HG02938 (cell line): ENCODE measurements around the gene SMYD3.
A peak's percentile ranks its signal among the peaks of the same experiment; 100 is the strongest.

Experiments used
- ATAC-seq: cut with Tn5 transposase; IDR thresholded peaks from one replicate; pipeline ENCODE4 v1.9.1; 2021; ENCODE audit warnings: mild to moderate bottlenecking, moderate library complexity; ENCODE audit not compliant: unreplicated experiment

SMYD3 gene

DNA sequence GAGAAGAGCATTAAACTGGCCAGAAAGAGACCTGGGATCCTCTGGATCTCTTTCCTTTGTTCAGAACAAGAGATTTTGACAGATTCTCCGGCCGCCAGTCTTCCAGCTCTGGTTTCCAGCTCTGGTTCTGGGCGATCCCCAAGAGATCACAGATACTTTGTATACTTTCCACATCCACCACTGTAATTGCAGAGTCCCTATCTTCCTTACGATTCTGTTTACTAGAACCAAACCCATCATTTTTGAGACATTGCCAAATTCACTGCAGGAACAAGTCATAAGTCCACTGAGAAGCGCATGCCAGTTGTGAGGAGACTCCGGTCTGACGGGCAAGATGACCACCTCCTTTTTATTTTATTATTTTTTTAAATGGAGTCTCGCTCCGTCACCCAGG, 505.2 kb downstream of the SMYD3 start:
- ATAC-seq = no peak

DNA sequence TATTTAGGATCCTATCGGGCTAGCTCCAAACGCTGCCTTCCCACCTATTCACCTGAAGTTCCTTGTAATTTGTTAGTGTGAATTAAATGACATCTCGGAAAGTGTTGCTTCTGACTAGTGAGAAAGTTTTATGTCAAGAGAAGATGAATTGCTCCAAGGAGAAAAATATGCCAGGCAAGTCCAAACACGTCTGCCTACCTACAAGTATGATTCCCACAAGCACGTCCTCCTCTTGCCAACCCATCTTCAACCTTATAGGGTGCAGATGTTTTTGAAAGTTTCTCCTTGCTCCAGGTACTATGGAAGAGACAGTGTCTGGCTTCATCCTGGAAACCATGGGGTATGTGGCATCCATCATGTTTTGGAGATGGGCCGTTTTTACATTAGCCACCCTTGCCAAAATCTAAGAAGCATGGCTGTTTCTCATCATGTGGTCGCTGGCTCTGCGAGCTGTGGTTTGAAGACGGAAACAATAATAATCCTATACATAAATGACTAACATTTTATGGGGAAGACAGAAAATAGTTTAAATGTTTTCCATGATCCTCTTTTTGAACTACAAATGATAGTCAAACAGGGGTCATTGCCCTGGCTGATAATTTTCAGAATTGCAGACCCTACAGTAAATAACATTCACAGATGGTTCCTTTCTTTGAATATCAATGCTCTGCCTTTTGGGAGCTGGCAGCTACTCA, 505.8 kb downstream of the SMYD3 start:
- ATAC-seq = no peak

DNA sequence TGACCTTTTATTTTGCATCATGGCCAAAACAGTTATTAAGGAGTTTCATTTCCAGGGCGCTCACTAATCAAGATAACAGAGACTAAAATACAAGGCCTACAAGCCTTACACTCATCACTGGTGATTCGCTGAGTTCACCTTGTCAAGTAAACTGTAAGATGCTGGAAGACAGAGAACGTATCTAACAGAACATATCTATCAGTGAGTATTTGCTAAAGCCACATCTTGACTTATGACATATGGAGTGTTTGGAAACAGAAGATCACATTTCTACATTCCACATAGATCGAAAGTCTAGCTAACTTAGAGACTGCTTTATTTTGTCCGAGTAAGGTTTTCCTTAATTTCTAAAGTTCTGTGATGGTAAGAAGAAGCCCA, 506.5 kb downstream of the SMYD3 start:
- no peak for ATAC-seq

DNA sequence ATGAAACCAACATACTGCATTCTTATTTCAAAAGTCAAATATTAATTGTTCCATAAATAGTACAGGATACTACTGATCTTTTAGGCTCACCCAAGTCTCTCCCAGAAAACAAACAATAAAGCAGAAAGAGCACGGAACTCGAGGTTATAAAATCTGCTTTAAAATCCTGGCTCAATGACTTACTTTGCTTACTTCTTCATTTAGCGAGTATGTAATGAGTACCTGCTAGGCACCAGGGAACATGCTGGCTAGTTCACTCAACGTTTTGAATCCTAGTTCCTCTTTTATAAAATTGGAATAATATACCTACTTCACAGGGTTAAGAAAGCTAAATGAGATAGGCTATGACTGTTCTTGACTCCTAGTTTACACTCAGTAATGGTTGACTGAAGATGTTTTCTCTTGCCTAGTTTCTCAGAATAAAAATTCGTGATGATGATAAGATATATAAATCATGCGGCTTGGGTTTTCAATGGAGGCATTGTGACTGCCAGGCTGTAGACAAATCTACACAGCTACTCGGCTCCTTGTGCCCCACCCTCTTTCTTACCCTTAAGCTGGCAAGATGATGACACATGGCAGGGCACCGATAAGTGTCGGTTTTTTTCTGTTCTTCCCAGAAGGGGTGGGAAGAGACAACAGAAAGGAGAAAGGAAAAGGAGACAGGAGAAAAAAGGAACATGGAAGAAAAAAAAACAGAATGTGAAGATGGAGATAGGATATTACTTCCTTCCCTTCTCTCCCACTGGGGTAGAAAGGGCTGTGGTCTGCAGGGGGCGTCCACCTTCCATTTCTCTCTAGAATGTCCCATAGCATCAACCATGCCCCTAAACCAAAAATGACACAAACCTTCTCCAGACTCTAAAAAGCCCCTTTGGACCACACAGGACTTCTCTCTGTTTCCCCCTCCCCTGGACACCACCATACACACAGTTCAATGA, 507.1 kb downstream of the SMYD3 start:
- peak; percentile 85 for ATAC-seq

DNA sequence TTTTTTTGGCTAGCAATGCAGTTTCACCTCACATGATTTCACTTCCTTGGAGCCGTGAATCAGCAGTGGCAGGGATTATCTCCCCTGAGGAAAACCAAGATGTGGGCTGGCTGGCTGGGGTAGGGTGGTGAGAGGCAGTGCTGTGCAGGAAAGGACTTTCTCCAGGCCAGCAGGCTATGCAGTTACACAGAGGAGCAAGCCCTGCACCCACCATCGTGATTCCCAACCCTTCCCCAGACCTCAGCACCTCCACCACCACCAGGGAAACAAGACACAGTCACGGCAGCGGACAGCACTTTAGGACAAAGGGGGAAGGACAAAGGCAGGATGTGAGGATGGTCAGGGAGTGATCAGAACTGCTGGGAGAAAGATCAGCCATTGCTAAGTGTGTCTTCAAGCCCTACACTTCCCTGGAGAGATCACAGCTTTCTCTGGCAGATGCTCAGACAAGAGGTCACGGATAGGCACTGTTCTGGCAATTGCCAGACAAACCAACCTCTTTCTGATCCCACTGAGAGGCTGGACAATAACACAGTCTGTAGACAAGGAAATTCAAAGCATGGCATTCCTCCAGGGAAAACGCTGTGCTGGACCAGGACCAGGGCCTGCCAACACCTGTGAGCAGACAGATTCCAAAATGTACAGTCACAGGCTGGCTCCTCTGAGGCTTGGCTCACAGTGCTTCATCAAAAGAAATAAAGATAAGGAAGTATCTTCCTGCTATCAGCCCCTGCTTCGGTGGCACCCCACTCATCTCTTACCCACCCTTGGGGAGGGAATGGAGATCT, 509.4 kb downstream of the SMYD3 start:
- ATAC-seq = no peak

DNA sequence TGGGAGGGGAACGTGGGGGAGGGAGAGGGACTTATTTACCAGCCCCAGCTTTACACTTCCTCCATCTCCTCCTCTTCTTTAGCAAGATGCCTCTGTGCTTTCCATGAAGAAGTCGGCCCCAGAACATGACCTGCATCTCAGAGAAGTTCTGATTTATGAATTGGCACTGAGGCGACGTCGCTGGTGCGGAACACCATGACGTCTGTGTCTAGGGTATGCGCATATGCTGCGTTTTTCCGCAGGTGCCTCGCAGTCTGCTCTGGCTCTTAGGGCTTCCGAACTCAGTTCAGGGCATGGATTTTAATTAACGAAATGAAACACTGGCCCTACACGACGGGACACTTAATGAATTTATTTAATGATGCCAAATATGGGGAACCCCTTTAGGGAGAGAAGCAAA, 510.3 kb downstream of the SMYD3 start:
- no peak for ATAC-seq

DNA sequence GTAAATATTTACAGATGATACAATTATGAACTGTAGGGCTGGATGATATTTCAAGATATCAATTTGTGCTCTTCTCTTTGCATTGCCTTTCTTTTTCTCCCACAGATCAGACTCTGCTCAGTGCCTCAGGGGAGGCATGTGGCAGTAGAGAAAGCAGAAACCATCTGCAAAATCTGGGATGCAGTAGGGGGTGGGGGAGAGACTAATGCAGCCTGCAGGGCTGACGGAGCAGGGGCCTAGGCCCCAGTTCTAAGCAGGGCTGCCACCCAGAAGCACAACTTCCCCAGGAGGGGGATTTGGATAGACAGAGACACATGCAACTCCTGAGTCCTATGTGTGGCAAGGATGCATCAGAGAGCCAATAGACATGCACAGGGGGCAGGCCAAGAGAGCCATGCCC, 511.6 kb downstream of the SMYD3 start:
- ATAC-seq = no peak

DNA sequence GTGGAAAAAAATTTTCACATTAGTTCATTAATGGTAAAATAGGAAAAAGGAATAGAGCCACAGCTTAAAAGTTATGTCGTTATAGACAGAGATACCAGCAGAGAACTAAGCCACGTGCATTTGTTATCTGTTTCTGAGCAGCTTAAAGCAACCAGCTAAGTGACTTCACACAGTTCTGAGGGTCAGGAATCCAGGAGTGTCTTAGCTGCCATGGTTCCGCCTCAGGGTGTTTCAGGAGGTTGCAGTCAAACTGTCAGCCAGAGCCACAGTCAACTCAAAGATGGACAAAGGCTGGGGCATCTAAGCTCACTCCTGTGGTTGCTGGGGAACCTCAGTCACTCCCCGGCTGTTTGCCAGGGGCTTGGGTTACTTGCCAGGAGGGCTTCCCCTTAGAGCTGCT, 515.8 kb downstream of the SMYD3 start:
- ATAC-seq = no peak

DNA sequence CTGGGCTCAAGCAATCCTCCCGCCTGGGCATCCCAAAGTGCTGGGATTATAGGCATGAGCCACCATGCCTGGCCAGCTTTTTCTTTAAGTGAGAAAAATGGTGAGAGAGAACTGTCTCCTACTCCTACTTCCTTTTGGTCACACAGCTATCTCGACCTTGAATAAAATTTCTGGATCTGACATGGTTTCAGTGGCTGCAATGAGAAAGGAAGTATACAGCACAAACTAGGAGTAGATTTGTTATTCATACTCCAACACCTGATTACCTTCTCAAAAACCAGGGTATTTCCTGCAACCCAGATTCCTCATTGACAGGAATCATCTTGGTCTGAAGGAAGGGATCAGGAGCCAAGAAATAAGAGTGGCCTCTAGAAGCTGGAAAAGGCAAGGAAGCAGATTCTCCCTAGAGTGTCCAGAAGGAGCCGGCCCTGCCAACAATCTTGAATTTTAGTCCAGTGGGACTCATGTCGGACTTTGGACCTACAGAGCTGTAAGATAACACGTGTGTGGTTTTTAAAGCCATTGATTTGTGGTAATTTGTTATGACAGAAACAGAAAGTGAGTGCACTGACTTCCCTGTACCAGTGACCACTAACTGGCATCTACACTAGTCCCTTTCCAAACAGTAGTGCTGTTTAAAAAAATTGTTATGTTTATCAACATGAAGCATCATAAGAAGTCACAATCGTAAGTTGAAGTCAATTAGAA, 516.6 kb downstream of the SMYD3 start:
- ATAC-seq = peak; percentile 56

DNA sequence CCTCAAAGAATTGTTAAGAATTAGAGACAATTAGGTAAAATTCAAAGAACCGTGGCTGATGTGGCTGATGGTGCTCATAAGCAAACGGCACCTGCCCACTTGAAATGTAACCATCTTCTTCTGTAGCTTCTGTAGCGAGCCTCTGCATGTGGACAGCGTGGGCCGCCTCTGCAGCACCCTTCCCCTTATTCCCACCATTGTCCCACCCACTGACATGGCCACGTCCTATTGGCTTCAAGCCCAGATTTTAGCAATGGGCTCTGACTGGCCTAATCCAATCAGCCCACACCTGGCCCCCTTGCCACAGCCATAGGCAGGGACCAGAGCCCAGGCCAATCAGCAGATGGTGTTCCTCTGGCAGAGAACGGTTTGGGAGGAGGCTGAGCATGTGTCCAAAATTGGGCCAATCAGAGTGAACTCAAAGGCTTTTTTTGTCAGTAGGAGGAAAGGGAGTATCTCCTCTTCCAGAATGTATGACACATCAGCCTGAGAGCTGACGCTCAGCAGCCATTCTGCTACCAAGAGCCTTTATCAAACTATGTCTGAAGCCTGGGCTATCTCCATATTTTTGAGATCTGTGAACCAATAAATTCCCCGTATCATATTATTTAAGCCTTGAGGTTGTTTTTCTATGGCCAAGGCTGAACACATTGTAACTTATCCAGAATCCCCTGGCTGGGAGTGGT, 518.5 kb downstream of the SMYD3 start:
- no peak for ATAC-seq

DNA sequence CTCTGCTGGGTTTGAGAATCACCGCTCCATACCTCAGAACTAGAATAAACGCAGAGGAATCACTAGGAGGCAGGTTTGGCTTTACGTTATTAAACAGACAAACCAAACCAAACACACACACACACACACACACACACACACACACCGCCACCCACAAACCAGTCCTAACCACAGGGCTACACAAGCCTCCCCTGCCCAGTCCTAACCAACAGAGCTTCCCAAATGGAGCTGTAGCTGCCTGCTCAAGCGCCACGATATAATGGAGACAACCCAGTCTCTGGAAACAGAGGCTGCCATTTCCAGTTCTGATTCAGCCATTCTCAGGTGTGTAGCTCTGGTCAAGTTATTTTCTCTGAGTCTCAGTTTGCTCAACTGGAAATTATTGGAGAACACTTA, 519.1 kb downstream of the SMYD3 start:
- ATAC-seq = no peak

DNA sequence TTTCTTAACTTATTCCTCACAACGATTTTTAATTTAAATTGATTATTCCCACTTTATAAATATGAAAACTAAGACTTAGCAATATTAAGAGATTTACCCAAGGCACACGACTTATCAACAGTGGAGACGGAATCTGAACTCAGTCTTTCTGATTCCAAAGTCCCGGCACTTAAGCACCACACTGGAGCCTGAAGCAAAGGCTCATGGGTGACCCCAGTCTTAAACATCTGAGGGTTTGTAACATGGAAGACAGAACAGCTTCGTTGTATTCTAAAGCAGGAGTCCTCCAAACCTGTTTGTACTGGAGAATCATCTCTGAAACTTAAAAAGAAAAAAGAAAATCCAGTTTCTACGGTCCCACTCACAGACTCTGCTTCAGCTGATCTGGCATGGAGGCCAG, 519.5 kb downstream of the SMYD3 start:
- no peak for ATAC-seq

DNA sequence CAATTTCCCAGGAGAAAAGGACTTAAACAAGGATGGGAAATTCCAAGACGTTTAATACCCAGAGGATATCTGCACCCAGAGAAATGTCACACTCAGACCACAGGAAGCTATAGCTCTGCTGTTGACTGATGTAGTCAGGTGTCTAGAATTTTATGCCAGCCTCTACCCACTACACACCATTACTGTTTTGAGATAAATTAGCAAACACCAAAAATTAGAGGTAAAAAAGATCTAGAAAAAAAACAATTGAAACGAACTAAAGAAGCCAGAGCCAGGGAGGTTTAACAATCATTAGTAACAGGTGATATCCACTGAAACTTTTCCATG, 519.9 kb downstream of the SMYD3 start:
- ATAC-seq = no peak

DNA sequence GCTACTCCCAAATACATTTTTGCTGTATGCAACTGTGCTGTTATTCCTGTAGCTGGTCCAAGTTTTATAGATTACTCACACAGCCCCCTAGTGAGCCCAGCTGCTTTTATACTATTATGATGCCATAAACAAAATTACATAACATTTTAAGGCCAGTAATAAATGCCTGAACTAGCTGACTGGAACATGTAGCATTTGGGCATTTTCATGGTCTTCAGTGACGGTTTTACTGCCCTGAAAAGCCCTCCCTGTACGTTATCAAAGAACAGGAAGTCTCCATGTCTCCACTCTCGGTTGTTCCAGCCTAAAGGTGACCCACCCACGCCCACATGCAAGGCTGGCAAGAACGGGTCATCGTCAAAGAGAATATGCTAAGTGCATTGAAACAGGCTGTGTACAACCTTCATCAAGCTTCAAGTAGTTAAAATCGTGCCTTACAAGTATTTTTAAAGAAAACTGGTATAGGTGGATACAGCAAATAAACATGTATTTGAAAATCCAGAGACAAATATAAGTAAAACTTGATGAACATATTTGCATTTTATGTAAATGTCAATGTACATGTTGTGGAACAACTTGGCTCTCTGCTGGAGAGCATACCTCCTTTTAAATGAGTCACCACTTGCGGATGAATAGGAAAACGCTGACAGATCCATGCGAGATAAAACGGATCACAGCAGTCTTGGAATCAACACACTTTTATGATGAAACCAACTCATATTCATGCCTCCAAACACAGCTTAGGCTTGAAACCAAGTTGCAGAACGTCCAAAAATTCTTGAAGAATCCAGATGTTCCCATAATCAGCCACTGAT, 520.5 kb downstream of the SMYD3 start:
- ATAC-seq = no peak

DNA sequence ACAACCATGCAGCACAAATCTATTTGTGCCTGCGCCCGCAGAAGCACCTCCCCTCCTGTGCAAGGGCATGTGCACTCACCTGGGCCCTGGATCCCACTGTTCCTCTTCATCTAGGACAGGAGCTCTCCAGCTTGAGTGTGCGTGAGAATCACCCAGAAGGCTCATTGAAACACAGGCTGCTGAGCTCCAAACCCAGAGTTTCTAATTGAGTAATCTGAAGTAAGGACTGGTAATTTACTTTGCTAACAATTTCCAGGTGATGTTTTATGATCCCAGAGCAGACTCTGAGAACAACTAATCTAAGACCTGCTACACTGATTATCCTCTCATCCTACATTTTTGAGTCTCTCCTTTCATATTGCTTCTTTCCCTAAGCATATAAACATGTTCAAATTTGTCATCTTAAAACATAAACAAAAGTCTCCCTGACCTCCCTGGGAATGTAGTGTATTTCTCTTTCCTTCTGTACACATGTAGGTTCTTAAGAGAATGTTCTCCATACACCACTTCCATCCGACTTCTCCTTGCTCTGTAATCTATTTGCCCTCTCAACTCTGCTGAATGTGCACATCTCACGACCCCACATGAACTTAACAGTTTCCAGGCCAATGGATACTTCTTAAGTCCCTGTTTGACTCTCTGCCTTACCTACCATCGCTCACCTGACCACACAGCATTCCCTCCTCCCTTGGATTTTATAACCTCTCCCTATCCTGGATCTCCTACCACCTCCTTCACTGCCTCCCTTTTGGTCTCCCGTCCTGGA, 522.5 kb downstream of the SMYD3 start:
- ATAC-seq = no peak

DNA sequence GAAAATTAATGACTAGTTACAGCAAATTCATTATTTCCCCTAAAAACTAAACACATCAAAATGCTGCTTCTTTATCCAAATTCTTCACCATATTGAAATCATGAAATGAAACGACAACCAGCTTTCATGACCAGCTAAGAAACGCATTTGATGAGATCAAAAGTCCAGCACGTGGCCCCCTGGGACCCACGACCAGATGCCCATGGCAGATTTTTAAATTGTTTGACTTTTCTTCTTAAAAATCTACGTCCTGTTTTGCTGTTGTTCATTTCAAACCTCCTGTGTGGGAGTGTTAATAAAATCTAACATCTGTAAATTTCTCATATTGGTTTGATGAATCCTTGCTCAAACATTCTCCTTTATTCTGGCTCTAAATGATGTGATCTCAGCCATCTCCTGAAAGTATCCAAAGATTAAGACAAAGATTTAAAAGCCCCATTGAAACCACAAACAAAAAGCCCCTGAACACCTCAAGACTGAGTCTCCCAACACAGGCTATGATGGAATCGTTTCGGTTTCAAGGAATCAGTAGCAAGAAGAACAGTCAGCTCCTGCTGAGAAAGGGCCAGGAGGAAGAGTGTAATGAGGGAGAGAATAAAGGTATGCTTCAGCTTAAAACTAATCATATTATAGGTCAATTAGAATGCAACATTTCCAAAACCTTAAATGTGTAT, 523.6 kb downstream of the SMYD3 start:
- ATAC-seq = no peak

DNA sequence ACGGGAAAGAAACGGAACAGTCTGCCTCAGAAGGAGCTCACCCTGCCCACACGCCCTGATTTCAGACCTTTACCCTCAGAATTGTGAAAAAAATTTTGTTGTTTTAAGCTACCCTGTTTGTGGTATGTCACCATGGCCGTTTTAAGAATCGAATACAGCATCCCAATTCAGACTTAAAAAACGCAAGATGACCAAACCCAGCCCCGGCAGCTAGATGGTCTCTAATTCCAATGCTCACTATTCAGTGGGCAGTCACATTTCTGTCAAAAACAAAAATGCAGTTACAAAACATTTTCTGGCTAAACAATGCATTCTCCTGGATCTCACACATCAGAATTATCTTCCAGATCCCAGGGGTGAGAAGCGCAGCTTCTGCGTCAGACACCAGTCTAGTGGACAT, 527.5 kb downstream of the SMYD3 start:
- ATAC-seq = no peak

DNA sequence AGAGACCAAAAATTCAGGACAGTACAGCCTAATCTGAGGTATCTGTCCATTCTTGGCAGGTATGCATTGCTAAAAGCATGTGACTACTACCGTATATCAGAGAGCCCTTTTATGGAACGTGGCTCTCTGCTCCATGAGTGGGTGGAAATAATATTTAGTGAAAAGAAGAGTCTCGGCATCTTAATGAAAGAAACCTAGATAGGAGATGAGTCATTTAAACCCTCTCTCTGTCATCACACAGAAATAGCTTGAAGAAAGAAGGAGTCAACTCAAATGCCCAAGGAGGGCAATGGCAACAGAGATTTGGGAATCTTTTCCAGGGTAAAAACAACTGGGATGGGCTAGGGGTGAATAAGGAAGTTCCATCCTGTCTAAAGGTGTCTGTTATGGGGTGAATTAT, 528.2 kb downstream of the SMYD3 start:
- no peak for ATAC-seq
